PFSK-1 (cell line): ENCODE measurements around the gene NRP1.

Experiments
- FOXP2 ChIP-seq: optimal IDR thresholded peaks from 2 replicates; pipeline ENCODE3; 2011; ENCODE audit warnings: borderline replicate concordance, control low read depth, inconsistent platforms; ENCODE audit not compliant: insufficient read depth; ENCODE audit errors: extremely low read length, extremely low read depth
- POLR2AphosphoS5 ChIP-seq: IDR thresholded peaks from 2 replicates; pipeline ENCODE4 v1.6.1; 2012; ENCODE audit warnings: low read depth, mild to moderate bottlenecking, control low read depth, low read length, moderate library complexity
- REST ChIP-seq, 2 experiments: IDR thresholded peaks; 2 replicates each; pipeline versions ENCODE4 v1.6.1 to v1.8.0; 2011 to 2012; ENCODE audit warnings: low read depth in 2 of 2, low read length in 2 of 2, control low read depth in 1 of 2, inconsistent platforms in 1 of 2, mild to moderate bottlenecking in 1 of 2, moderate library complexity in 1 of 2; ENCODE audit not compliant: insufficient read depth in 1 of 2
- SIN3A ChIP-seq: IDR thresholded peaks from 2 replicates; pipeline ENCODE4 v1.6.1; 2012; ENCODE audit warnings: mild to moderate bottlenecking, low read length, moderate library complexity, borderline replicate concordance; ENCODE audit not compliant: insufficient read depth
- TAF1 ChIP-seq: IDR thresholded peaks from 2 replicates; pipeline ENCODE4 v1.6.1; 2012; ENCODE audit warnings: low read length, control low read depth, borderline replicate concordance; ENCODE audit not compliant: insufficient read depth

The NRP1 gene

GRCh38 chr10:33231621-33232350 is 102.7 kb downstream of the NRP1 start:
- TF ChIP-seq FOXP2: no peak

GRCh38 chr10:33229949-33230267 is 104.6 kb downstream of the NRP1 start:
- TF ChIP-seq FOXP2: no peak
- no peak for TF ChIP-seq POLR2AphosphoS5
- TF ChIP-seq SIN3A: no peak
- TF ChIP-seq REST (IDR thresholded peaks at IDR 0.05; ENCODE audit: insufficient read depth in 1 of 2, low read depth in 2 of 2, low read length in 2 of 2): no peak
- TF ChIP-seq TAF1: no peak

GRCh38 chr10:33229252-33229948 is 105.1 kb downstream of the NRP1 start:
- TF ChIP-seq REST (IDR thresholded peaks at IDR 0.05; ENCODE audit: insufficient read depth in 1 of 2, low read depth in 2 of 2, low read length in 2 of 2): no peak
- no peak for TF ChIP-seq TAF1
- TF ChIP-seq SIN3A: no peak
- TF ChIP-seq POLR2AphosphoS5: no peak
- TF ChIP-seq FOXP2: no peak

- TF ChIP-seq REST (IDR thresholded peaks at IDR 0.05; ENCODE audit: insufficient read depth in 1 of 2, low read depth in 2 of 2, low read length in 2 of 2): no peak
- no peak for TF ChIP-seq FOXP2
Measured at GRCh38 chr10:33228426-33228825, 106.0 kb downstream of the NRP1 start.

- TF ChIP-seq POLR2AphosphoS5 (no peak), SIN3A (no peak), REST (IDR thresholded peaks at IDR 0.05; ENCODE audit: insufficient read depth in 1 of 2, low read depth in 2 of 2, low read length in 2 of 2) (no peak), FOXP2 (no peak), TAF1 (no peak)
Measured at GRCh38 chr10:33227489-33227888, 107.0 kb downstream of the NRP1 start.
